Testis (tissue), 3 donors: ENCODE data around the gene ACOT8. TPM values are rescaled to one million over a fixed set of nuclear protein-coding genes. Genes with fewer than 3 reads are reported as not detected.
A peak's percentile ranks its signal among the peaks of the same experiment; 100 is the strongest.

Experiments used
- DNase-seq: peaks from one replicate; pipeline ENCODE4 v3.0.0-alpha.2; 2019
- H3K27ac ChIP-seq, 2 donors: fragments of 200-600 bp; sonication (generic); one replicate each; pipeline ENCODE4 v1.5.1; 2019
- H3K27me3 ChIP-seq: fragments of 200-600 bp; sonication (generic); one replicate; pipeline ENCODE4 v1.5.1; 2019
- H3K36me3 ChIP-seq: fragments of 200-600 bp; sonication (generic); one replicate; pipeline ENCODE4 v1.5.1; 2017; ENCODE audit warnings: low read depth; ENCODE audit errors: missing control alignments
- H3K4me1 ChIP-seq: fragments of 200-600 bp; sonication (generic); one replicate; pipeline ENCODE4 v1.5.1; 2019
- H3K4me3 ChIP-seq, 2 donors: fragments of 200-600 bp; sonication (generic); one replicate each; pipeline ENCODE4 v1.5.1; 2017 to 2019
- H3K9me3 ChIP-seq: fragments of 200-600 bp; sonication (generic); one replicate; pipeline ENCODE4 v1.5.1; 2017
- CTCF ChIP-seq, 3 experiments: fragments of 450-650 bp in 2 of 3; fragments of 200-600 bp in 1 of 3; sonication (generic) in 1 of 3; IDR thresholded peaks; one replicate each; pipeline ENCODE4 v1.5.1; 2016 to 2019; ENCODE audit warnings: antibody characterized with exemption in 3 of 3, mild to moderate bottlenecking in 2 of 3, moderate library complexity in 1 of 3
- POLR2A ChIP-seq: fragments of 450-650 bp; IDR thresholded peaks from one replicate; pipeline ENCODE4 v1.6.1; 2017; ENCODE audit warnings: antibody characterized with exemption, mild to moderate bottlenecking, moderate library complexity
- WGBS, 2 donors: methylation state at CpG; one replicate each; pipeline ENCODE4 v1.1.5; 2018; 5-methylcytosine and 5-hydroxymethylcytosine counted together
- intact Hi-C: fragments of 100-400 bp; cut with DNase I; formaldehyde crosslinking; loops from one replicate; pipeline ENCODE4 v1.15.1; 2023; ENCODE audit warnings: low total_unique reads
- polyA plus RNA-seq: library from polyadenylated mRNA; stranded (reverse); fragments of 350-450 nt; fragmentation: Illumina TruSeq; extraction: RNeasy Lipid Tissue Mini Kit (QIAGEN cat#74804); gene quantifications from one replicate; pipeline ENCODE4 v1.2.3, GENCODE V29; 2014; ENCODE audit warnings: low read depth, low replicate concordance; ENCODE audit not compliant: insufficient read depth
- total RNA-seq, 2 donors: library from RNA; depleted of rRNA; stranded (reverse); fragments of >200 nt; gene quantifications; one replicate each; pipeline ENCODE4 v1.2.3, GENCODE V29; 2016

Gene ACOT8
- total and polyA plus RNA-seq, 3 donors from 2014 or later = 44.4 to 79.6 (median 71.2) TPM

DNA sequence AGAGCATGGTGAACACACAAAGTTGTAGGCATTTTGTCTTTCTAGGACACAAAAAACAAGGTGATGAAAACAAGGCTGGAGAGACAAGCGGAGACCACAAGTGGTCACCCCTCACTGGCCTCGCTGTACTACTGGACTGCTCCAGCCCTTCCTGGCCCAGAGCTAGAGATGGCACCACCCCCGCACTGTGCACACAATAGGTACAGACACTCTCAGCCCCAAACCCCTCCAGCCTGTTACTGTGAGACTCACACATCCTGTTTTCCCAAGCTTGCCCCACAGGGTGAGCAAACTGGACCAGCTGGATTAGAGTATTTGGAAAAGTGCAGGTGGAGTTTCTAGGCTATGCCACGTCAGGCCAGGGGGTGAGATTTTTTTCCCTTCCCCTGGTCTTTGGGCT lies 15.4 kb upstream of the ACOT8 start:
- intact Hi-C loops = no loop called here
- Histone ChIP-seq H3K27me3 (no peaks in the 10 kb centered on the region), H3K27ac (no peak overlapping the region), H3K4me1 (peaks cover 4% of the 10 kb centered on the region), H3K9me3 (no peaks in the 10 kb centered on the region), H3K36me3 (no peaks in the 10 kb centered on the region), H3K4me3 (no peak overlapping the region)
- no peak for DNase-seq
- TF ChIP-seq POLR2A = no peak
- TF ChIP-seq CTCF (IDR thresholded peaks at IDR 0.05) = no peak
- 86 to 93% methylated on average over 4 of the region's 4 CpGs for WGBS, 2 donors

- DNase-seq = no peak
- H3K36me3 ChIP-seq = no peaks in the 10 kb centered on the region
- TF ChIP-seq POLR2A = no peak
- TF ChIP-seq CTCF (IDR thresholded peaks at IDR 0.05) = no peak
- intact Hi-C loops = no loop called here
- peaks cover 9% of the 10 kb centered on the region for H3K4me1 ChIP-seq
- peak overlapping the region; percentile 19 to 22 for H3K27ac ChIP-seq
- no peak overlapping the region for H3K4me3 ChIP-seq
- H3K9me3 ChIP-seq = no peaks in the 10 kb centered on the region
- H3K27me3 ChIP-seq = no peaks in the 10 kb centered on the region
Measured at GRCh38 chr20:45867819-45868176, 10.6 kb upstream of the ACOT8 start.

- Histone ChIP-seq H3K27me3 (no peaks in the 10 kb centered on the region), H3K4me1 (peaks cover 9% of the 10 kb centered on the region), H3K4me3 (no peak overlapping the region), H3K9me3 (no peaks in the 10 kb centered on the region), H3K36me3 (no peaks in the 10 kb centered on the region), H3K27ac (peak overlapping the region; percentile 19 to 22)
- DNase-seq = no peak
- no peak for TF ChIP-seq POLR2A
- TF ChIP-seq CTCF (IDR thresholded peaks at IDR 0.05) = no peak
- intact Hi-C loops = no loop called here
- WGBS, 2 donors = 72 to 73% methylated on average over 6 of the region's 6 CpGs
Measured at GRCh38 chr20:45867136-45867818, 10.1 kb upstream of the ACOT8 start.

DNA sequence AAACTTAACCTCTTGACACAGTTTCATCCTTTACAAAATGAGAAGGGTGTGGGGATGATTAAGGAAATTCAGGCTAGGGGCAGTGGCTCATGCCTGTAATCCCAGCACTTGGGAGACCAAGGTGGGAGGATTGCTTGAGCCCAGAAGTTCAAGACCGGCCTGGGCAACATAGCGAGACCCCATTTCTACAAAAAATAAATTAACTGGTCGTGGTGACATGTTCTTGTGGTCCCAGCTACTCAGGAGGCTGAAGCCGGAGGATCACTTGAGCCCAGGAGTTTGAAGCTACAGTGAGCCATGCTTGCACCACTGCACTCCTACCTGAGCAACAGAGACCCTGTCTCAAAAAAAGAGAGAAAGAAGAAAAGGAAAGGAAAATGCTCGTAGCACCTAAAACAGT lies 9.3 kb upstream of the ACOT8 start:
- no peak for DNase-seq
- Histone ChIP-seq H3K9me3 (no peaks in the 10 kb centered on the region), H3K4me1 (peaks cover 9% of the 10 kb centered on the region), H3K27ac (no peak overlapping the region), H3K36me3 (no peaks in the 10 kb centered on the region), H3K4me3 (no peak overlapping the region), H3K27me3 (no peaks in the 10 kb centered on the region)
- TF ChIP-seq CTCF (IDR thresholded peaks at IDR 0.05) = no peak
- intact Hi-C loops = no loop called here
- WGBS, 2 donors = 86 to 93% methylated on average over 5 of the region's 5 CpGs
